GM04503 (cell line): ENCODE measurements around the gene STXBP5.

Experiments
- DNase-seq: peaks from one replicate; pipeline ENCODE4 v3.0.0-alpha.2; 2012; ENCODE audit warnings: low read depth

STXBP5 gene

DNA sequence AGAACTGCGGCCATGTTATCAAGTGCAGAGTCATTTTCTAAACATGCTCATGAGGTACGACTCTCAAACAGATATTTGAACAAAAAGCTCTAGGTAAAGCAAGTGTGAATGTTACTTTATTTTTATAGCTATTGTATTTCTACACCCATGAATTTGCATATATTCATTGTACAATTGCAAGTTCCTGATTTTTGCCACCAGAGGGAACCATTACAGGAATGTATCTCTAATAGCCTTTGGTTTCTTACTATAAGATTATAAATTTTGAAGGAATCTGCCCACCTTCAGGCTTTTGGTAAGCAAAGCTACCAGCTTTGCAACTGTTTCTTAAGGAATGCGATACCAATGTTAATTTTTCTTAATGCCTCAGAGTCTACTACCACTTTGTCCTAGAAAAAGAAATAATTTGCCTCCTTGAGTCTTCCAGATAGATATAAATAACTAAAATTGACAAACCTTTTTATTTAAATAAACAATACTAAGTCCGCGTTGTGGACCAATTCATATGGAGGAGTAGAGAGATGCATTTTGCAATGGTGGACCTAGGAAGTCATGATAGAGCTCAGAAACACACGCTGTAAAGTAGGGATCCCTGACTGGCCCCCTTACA, 178.8 kb downstream of the STXBP5 start:
- DNase-seq, result peak; percentile 10

GRCh38 chr6:147384029-147384428, 179.8 kb downstream of the STXBP5 start:
- no peak for DNase-seq

DNA sequence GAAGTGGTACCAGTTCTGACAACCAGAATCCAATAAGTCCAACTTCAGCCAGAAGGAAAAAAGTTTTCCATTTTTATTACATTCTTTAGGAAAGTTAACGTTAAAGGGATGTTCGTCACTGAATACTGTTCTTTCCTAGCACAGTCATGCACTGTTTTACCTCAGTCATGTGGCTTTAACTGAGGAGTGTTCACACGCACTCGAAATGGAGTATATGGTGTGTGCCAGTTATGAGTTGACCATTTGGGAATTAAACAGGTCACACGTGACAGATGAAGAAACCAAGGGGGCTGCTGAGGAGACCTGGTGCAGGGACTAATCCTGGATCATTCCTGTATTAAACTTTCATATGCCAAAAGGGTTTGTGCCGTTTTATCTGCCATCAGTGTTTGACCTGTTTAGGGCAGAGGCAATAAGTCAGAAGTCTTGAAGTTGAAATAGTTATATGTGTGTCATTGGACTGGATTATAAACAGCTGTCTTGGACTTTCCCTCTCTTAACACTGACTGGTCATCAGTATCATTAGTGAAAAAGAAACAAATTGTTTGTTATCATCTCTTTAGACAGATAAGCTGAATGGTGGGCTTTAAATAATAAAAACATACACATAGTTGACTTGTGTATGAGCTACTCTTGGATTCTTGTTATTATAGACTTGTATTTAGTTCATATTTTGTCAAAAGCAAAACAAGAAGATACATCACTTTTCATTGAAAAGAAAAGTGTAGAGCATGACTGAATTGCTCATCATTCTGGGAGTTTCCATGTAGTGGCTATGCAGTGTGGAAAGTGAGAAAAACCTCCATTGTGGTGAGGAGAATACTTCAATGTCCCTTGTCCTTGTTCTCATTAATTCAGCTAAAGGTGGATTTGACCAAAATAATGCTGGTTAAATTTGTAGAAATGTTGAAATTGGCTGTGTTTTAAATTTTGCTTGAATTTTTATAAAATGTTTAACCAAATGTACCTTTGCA, 180.8 kb downstream of the STXBP5 start:
- no peak for DNase-seq

- DNase-seq, result no peak
Measured at GRCh38 chr6:147389463-147389862, 185.2 kb downstream of the STXBP5 start.

GRCh38 chr6:147390909-147391536, 186.8 kb downstream of the STXBP5 start:
- DNase-seq, result no peak

DNA sequence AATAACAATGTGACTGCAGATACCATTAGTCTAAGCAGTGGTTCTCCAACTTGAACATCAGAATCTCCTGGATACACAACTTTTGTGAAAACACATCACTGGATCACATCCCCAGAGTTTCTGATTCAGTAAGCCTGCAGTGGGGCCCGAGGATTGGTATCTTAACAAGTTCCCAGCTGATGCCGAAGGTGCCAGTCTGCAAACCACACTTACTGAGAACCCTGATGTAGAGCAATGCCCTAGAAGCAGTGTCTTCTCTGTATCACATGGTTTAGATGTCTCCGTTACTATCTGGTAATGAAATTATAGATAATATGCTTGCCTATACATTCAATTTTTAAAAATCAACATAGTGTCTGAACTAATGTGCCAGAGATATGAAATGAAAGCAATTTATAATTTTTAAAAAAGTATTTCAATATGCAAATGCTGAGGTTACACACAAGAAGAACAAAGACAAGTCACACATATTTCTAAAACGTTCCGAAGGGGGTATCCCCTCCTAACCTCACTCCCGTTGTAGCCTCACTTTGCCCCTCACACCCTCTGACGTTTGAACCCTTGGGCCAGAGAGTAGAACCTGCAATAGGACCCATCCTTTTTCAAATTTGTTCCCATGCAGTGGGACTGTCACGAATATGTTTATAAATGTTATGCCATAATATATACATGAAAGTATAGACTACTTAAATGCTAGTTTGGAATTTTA, 188.9 kb downstream of the STXBP5 start:
- no peak for DNase-seq

DNA sequence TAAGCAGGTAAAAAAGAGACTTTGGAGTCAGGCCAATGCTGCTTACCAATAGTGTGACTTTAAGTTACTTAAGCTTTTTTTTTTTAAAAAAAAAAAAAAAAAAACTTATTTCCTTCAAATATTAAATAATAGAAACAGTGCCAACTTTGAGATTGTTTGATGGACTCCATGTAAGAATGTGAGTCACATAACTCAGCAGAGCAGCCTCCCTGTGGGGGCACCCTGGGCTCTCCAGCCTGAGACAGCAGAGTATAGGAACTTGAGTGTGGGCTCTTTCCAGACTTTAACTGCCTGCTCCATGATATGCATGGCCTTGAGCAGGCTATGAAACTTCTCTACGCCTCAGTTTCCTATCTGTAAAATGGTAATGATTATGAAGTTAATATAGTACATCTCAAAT, 190.9 kb downstream of the STXBP5 start:
- DNase-seq, result no peak

DNA sequence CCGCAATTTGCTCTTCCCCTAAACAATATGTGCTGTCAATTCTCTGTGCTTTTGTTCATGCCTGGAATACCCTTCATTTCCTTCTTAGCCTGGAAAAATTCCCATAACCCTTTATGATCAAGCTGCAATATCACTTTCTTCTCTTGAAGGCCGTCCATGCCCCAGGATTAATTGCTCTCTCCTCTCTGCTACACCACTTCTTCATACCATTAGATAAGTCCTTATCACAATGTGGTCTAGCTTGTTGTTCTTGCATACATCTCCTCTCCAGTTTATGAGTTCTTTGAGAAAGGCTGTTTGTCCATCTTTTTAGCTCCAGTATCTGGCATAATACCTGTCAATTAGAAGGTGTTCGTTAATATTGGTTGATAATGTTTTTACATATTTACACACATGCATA, 193.1 kb downstream of the STXBP5 start:
- DNase-seq, result no peak

DNA sequence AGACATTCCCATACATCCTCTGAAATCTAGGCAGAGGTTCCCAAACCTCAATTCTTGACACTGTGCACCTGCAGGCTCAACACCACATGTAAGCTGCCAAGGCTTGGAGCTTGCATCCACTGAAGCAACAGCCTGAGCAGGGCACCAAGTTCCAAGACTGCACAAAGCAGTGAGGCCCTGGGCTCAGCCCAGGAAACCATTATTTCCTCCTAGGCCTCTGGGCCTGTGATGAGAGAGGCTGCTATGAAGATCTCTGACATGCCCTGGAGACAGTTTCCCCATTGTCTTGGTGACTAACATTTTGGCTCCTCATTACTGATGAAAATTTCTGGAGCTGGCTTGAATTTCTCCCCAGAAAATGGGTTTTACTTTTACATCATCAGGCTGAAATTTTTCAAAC, 196.8 kb downstream of the STXBP5 start:
- DNase-seq, result no peak

DNA sequence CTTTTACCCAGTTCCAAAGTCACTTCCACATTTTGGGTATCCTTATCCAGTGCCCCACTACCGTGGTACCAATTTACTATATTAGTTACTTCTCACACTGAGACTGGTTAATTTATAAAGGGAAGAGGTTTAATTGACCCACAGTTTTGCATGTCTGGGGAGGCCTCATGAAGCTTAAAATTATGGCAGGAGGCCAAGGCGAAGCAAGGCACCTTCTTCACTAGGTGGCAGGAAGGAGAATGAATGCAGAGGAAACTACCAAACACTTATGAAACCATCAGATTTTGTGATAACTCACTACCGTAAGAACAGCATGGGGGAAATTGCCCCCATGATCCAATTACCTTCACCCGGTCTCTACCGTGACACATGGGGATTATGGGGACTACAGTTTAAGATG, 197.6 kb downstream of the STXBP5 start:
- no peak for DNase-seq

- DNase-seq, result no peak
Measured at GRCh38 chr6:147406783-147407182, 202.6 kb downstream of the STXBP5 start.

- no peak for DNase-seq
Measured at GRCh38 chr6:147407571-147407970, 203.4 kb downstream of the STXBP5 start.

- DNase-seq, result no peak
Measured at GRCh38 chr6:147416622-147417021, 212.4 kb downstream of the STXBP5 start.

DNA sequence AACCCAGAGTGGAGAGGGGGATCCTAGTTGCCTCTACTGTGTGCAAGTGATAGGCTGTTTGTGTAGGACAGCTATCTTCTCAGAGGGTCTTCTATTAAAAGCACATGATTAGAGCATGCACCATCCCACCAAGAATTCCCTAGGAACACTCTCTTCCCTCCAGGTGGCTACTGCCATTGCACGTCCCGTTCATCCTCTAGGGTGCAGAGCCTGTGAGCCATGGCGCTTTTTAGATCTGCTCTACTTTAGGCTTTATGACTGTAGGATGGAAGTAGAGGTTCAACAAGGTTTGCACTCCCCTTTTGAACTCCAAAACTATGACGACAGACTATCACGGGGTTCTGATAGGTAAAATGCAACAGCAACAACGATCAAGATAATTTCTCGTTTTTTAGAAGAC, 213.7 kb downstream of the STXBP5 start:
- DNase-seq, result no peak

GRCh38 chr6:147418523-147418922, 214.3 kb downstream of the STXBP5 start:
- no peak for DNase-seq

GRCh38 chr6:147421903-147422302, 217.7 kb downstream of the STXBP5 start:
- DNase-seq, result no peak

DNA sequence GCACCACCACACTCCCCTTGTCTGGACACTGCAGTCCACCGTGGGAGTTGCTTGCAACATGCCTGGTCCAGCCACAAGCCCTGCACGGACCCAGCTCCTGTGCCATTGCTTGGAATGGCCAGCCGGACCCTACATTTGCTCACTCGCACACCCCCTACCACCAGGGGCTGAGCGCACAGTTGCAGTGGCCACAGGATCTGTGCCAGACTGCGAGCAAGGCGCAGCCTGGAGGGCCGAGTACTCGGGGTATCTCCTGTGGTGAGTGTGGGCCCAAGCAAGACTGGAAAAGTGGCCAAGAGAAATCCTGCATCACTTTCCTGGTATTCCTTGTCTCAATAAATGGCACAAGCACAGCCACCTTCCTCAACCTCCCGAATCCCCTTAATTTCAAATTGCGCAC, 218.9 kb downstream of the STXBP5 start:
- DNase-seq, result no peak

GRCh38 chr6:147429794-147430193, 225.6 kb downstream of the STXBP5 start:
- no peak for DNase-seq

- DNase-seq, result no peak
Measured at GRCh38 chr6:147430811-147431210, 226.6 kb downstream of the STXBP5 start.

DNA sequence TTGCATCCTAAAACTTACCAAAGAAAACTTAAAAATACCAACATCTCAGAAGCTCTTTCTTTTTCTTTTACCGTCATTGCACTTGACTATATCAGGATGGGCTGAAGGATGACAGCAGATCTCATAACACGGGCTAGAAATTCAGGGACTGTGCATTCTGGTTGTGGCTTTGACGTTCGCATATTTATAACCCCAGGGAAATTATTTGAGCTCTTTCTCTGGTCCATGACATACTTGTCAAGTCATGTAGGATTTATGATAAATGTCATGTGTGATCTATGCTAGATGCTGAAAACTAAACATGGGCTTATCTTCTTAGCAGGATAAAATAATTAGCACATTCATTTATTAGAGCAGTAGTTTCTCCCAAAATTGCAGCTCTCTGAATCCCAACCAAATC, 229.9 kb downstream of the STXBP5 start:
- no peak for DNase-seq

- no peak for DNase-seq
Measured at GRCh38 chr6:147434516-147434915, 230.3 kb downstream of the STXBP5 start.

DNA sequence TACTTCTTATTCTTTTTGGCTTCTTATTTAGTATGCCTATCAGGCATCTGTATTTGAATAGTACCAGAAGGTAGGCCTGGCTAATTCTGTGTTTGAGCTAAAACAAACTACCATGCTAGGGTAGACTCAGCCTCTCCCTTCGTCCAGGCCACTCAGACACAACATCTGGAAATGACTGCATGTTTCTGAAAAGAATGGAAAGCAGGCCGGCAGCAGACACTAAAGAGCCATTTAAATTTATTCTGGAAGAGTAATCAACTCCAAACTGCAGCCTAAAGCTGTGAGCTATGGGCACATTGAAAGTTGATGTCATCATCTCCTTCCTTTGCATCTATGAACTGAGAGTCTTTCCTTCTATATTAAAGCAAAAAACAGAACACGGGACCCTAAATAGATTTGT, 233.4 kb downstream of the STXBP5 start:
- DNase-seq, result no peak
